ENCODE measurements around the gene METTL23.

- TF ChIP-seq POLR2A (IDR thresholded peaks at IDR 0.05): no peak
- TF ChIP-seq, protein P1, sequence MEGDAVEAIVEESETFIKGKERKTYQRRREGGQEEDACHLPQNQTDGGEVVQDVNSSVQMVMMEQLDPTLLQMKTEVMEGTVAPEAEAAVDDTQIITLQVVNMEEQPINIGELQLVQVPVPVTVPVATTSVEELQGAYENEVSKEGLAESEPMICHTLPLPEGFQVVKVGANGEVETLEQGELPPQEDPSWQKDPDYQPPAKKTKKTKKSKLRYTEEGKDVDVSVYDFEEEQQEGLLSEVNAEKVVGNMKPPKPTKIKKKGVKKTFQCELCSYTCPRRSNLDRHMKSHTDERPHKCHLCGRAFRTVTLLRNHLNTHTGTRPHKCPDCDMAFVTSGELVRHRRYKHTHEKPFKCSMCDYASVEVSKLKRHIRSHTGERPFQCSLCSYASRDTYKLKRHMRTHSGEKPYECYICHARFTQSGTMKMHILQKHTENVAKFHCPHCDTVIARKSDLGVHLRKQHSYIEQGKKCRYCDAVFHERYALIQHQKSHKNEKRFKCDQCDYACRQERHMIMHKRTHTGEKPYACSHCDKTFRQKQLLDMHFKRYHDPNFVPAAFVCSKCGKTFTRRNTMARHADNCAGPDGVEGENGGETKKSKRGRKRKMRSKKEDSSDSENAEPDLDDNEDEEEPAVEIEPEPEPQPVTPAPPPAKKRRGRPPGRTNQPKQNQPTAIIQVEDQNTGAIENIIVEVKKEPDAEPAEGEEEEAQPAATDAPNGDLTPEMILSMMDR (IDR thresholded peaks at IDR 0.05): no peak
Observed at GRCh38 chr17:76775021-76775600, 48.5 kb downstream of the METTL23 start.
